HepG2 (cell line): ENCODE results near the gene AFAP1. TPM values are rescaled to one million over a fixed set of nuclear protein-coding genes. Genes with fewer than 3 reads are reported as not detected.

Source experiments
- ATAC-seq: fragments of 200-7000 bp; cut with Tn5 transposase; 3 replicates; pipeline ENCODE4 v1.9.1; 2020; ENCODE audit warnings: mild to moderate bottlenecking, moderate library complexity
- BruUV-seq: library from RNA; stranded (reverse); fragments of 400-500 nt; replicated peaks from 2 replicates; lab custom pipeline; 2021; lab: Mats Ljungman, UMichigan
- CTCF ChIA-PET: fragments of 300-600 bp; formaldehyde crosslinking; extraction: SDS; loops from one replicate; lab custom pipeline; 2021; ENCODE audit warnings: low total read pairs, inconsistent platforms, low intra/inter-chr PET ratio; lab: Yijun Ruan, JAX
- POLR2A ChIA-PET: fragments of 350-600 bp; sonication (Branson Sonifier 250); formaldehyde crosslinking; loops from one replicate; lab custom pipeline; 2020; ENCODE audit warnings: antibody characterized with exemption, inconsistent platforms; lab: Yijun Ruan, JAX
- DNase-seq: peaks from one replicate; pipeline ENCODE4 v3.0.0-alpha.2; 2015; ENCODE audit warnings: low spot score
- FAIRE-seq: peaks from 3 replicates; lab custom pipeline; 2011; peaks lifted over from hg19 to GRCh38; lab: Jason Lieb, UNC
- H2AFZ ChIP-seq: one replicate; pipeline ENCODE4 v1.6.1; 2011; ENCODE audit warnings: low read length, inconsistent platforms
- H3K27ac ChIP-seq: fragments of 300-600 bp; 3 replicates; pipeline ENCODE4 v1.8.0; 2011; ENCODE audit warnings: mixed run types, mild to moderate bottlenecking, mixed read lengths, low read length, inconsistent platforms; ENCODE audit not compliant: insufficient read depth; ENCODE audit errors: extremely low read length
- H3K27me3 ChIP-seq, 2 experiments: fragments of 200-600 bp in 1 of 2; 2 replicates in 1 of 2; 3 replicates in 1 of 2; pipeline versions ENCODE4 v1.6.0 to v1.8.0; 2011; ENCODE audit warnings: low read length in 2 of 2, mild to moderate bottlenecking in 2 of 2, moderate library complexity in 2 of 2, inconsistent platforms in 1 of 2; ENCODE audit not compliant: insufficient read depth in 2 of 2, control insufficient read depth in 1 of 2
- H3K36me3 ChIP-seq, 2 experiments: fragments of 200-600 bp in 1 of 2; replicated peaks in 1 of 2; 2 replicates in 1 of 2; 3 replicates in 1 of 2; pipeline versions ENCODE4 v1.5.1 to v1.8.0; 2011; ENCODE audit warnings: low read length in 2 of 2, inconsistent platforms in 1 of 2; ENCODE audit not compliant: insufficient read depth in 2 of 2, control insufficient read depth in 1 of 2
- H3K4me1 ChIP-seq: 2 replicates; pipeline ENCODE4 v1.5.1; 2012; ENCODE audit warnings: low read length, inconsistent platforms; ENCODE audit not compliant: insufficient read depth
- H3K4me2 ChIP-seq: 2 replicates; pipeline ENCODE4 v1.6.0; 2011; ENCODE audit warnings: low read depth, low read length, inconsistent platforms
- H3K4me3 ChIP-seq, 3 experiments: fragments of 200-600 bp in 1 of 3; sonication (generic), shearing (Covaris generic) in 1 of 3; replicated peaks in 1 of 3; 2 replicates each; pipeline ENCODE4 v1.5.1; 2011 to 2016; ENCODE audit warnings: low read length in 3 of 3, inconsistent platforms in 2 of 3, low read depth in 2 of 3, mild to moderate bottlenecking in 2 of 3, control low read depth in 1 of 3, mixed read lengths in 1 of 3; ENCODE audit not compliant: insufficient read depth in 1 of 3
- H3K79me2 ChIP-seq: one replicate; pipeline ENCODE4 v1.6.1; 2011; ENCODE audit warnings: low read length, inconsistent platforms; ENCODE audit not compliant: insufficient read depth
- H3K9ac ChIP-seq: 2 replicates; pipeline ENCODE4 v1.6.0; 2011; ENCODE audit warnings: mild to moderate bottlenecking, low read depth, low read length, inconsistent platforms; ENCODE audit not compliant: insufficient read depth
- H3K9me3 ChIP-seq: 2 replicates; pipeline ENCODE4 v1.5.1; 2012; ENCODE audit warnings: mild to moderate bottlenecking, low read length
- H4K20me1 ChIP-seq: 2 replicates; pipeline ENCODE4 v1.6.0; 2011; ENCODE audit warnings: inconsistent platforms, mild to moderate bottlenecking, low read length, moderate library complexity; ENCODE audit not compliant: insufficient read depth
- ARID2 ChIP-seq: sonication (generic); formaldehyde crosslinking; IDR thresholded peaks from 2 replicates; pipeline ENCODE4 v1.8.1; 2022; ENCODE audit warnings: mild to moderate bottlenecking, missing genetic modification reagents, borderline replicate concordance
- ATAD3A ChIP-seq: sonication (generic); formaldehyde crosslinking; IDR thresholded peaks from 2 replicates; pipeline ENCODE4 v1.4.0; 2020; ENCODE audit warnings: missing genetic modification reagents
- EP300 ChIP-seq, 3 experiments: sonication (generic) in 1 of 3; formaldehyde crosslinking in 1 of 3; IDR thresholded peaks; 2 replicates each; pipeline versions ENCODE4 v1.5.1 to v1.6.1; 2011 to 2020; ENCODE audit warnings: low read depth in 2 of 3, low read length in 2 of 3, borderline replicate concordance in 1 of 3, improper control_type of control experiment in 1 of 3, mild to moderate bottlenecking in 1 of 3, missing genetic modification reagents in 1 of 3, moderate library complexity in 1 of 3
- ERF ChIP-seq: IDR thresholded peaks from 2 replicates; pipeline ENCODE4 v1.6.1; 2018; ENCODE audit warnings: missing biosample characterization, missing genetic modification reagents
- HDAC2 ChIP-seq: sonication (generic); formaldehyde crosslinking; IDR thresholded peaks from 2 replicates; pipeline ENCODE4 v1.4.0; 2020; ENCODE audit warnings: missing genetic modification reagents
- HOXA3 ChIP-seq: sonication (generic); formaldehyde crosslinking; IDR thresholded peaks from 2 replicates; pipeline ENCODE4 v1.5.0; 2020; ENCODE audit warnings: missing genetic modification reagents
- MED8 ChIP-seq: sonication (generic); formaldehyde crosslinking; IDR thresholded peaks from 2 replicates; pipeline ENCODE4 v1.8.1; 2023; ENCODE audit warnings: mild to moderate bottlenecking, missing genetic modification reagents; ENCODE audit not compliant: insufficient replicate concordance
- SIX4 ChIP-seq: sonication (generic); formaldehyde crosslinking; IDR thresholded peaks from 2 replicates; pipeline ENCODE4 v1.4.0; 2020; ENCODE audit warnings: missing genetic modification reagents
- SYNCRIP ChIP-seq: fragments of 200-400 bp; formaldehyde crosslinking; IDR thresholded peaks from 2 replicates; pipeline ENCODE4 v1.6.1; 2018; ENCODE audit warnings: mild to moderate bottlenecking, low read depth, low read length; ENCODE audit not compliant: insufficient read depth
- ZNF367 ChIP-seq: sonication (generic); formaldehyde crosslinking; IDR thresholded peaks from 2 replicates; pipeline ENCODE4 v1.4.0; 2020; ENCODE audit warnings: missing genetic modification reagents, borderline replicate concordance
- ZNF446 ChIP-seq: sonication (generic); formaldehyde crosslinking; IDR thresholded peaks from 2 replicates; pipeline ENCODE4 v1.5.0; 2020; ENCODE audit warnings: mild to moderate bottlenecking, missing genetic modification reagents
- WGBS: methylation state at CpG from one replicate; pipeline ENCODE4 v1.1.6; 2017; ENCODE audit warnings: low lambda C conversion rate; 5-methylcytosine and 5-hydroxymethylcytosine counted together
- in situ Hi-C: cut with HindIII; loops from 2 replicates; pipeline ENCODE4 v1.10.0; 2017; ENCODE audit warnings: low pct_unique_long_range_greater_than_20kb; ENCODE audit not compliant: extremely low pct_ligation_motif_present
- intact Hi-C: fragments of 100-400 bp; cut with micrococcal nuclease; formaldehyde crosslinking; loops from one replicate; pipeline ENCODE4 v1.10.0; 2022; ENCODE audit not compliant: unreplicated experiment
- polyA plus RNA-seq, 8 experiments: library from polyadenylated mRNA; depleted of rRNA in 3 of 8; stranded (reverse) in 7 of 8; unstranded in 1 of 8; fragments of >200 nt; fragmentation: Illumina TruSeq in 4 of 8; extraction: Trizol in 4 of 8; gene quantifications; 2 replicates each; pipeline versions ENCODE4 v1.2.1 to v1.2.3, GENCODE V29; 2011 to 2016; ENCODE audit warnings: low read depth in 4 of 8, missing spikeins in 1 of 8, mixed read lengths in 1 of 8; ENCODE audit not compliant: insufficient read depth in 1 of 8
- total RNA-seq, 5 experiments: library from RNA; depleted of rRNA; stranded (reverse); fragments of >200 nt; fragmentation: Illumina TruSeq; extraction: Trizol; gene quantifications; 2 replicates each; pipeline ENCODE4 v1.2.3, GENCODE V29; 2016; ENCODE audit warnings: low read depth in 1 of 5
- TF ChIP-seq, protein P1 (sequence below): sonication (generic); formaldehyde crosslinking; conservative IDR thresholded peaks from 2 replicates; pipeline ENCODE4 v1.4.0; 2020; ENCODE audit warnings: mild to moderate bottlenecking, missing genetic modification reagents, moderate library complexity
- TF ChIP-seq, protein P2 (sequence below): sonication (generic); formaldehyde crosslinking; IDR thresholded peaks from 2 replicates; pipeline ENCODE4 v1.5.0; 2020; ENCODE audit warnings: missing genetic modification reagents

The AFAP1 gene
- total and polyA plus RNA-seq, 2 of the 13 experiments (the other 11 are each of a cell fraction or from before 2014, with no cell fraction given), result 2.5 TPM

DNA sequence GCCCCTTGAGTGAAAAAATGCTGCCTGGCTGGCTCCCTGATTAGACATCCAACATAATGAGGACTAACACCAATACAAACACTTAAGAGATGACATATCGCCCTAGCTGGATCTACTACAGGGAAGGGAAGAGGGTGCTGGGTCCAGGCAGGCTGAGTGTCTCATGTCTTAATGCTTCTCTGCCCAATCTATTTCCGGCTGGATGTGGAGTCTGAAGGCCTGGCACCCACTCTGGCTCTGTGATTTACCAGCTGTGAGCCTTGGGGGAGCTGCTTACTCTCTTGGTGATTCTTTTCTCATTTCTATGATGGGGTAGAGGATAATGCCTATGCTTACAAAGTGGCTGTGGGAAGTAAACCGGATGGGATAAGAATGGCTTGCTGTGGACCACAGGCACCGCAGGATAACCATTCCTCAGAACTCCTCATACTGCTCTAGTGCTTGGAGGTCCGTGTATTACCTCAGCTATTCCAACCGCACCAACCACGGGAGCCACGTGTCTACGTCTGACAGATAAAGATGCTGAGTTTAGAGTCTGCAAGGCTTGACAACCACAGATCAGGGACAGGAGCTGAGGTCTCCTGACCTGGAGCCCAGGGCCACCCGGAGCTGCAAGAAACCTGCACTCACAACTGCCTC lies 161.7 kb downstream of the AFAP1 start:
- Histone ChIP-seq H3K4me1 (peaks cover 42% of the 10 kb centered on the region), H3K4me3 (no peak overlapping the region), H3K9me3 (no peaks in the 10 kb centered on the region), H3K9ac (no peak overlapping the region), H4K20me1 (no peaks in the 10 kb centered on the region), H3K36me3 (peaks cover 6 to 25% of the 10 kb centered on the region in 2 experiments; a peak in 3 of 5 replicates), H3K27me3 (no peaks in the 10 kb centered on the region), H2AFZ (no peak overlapping the region), H3K4me2 (no peak overlapping the region), H3K27ac (no peak overlapping the region), H3K79me2 (no peaks in the 10 kb centered on the region)
- FAIRE-seq (no peak), DNase-seq (no peak), ATAC-seq (no peak)
- no peak for TF ChIP-seq SYNCRIP
- no peak for TF ChIP-seq HDAC2 (CRISPR knock-in tag)
- TF ChIP-seq, protein P1, sequence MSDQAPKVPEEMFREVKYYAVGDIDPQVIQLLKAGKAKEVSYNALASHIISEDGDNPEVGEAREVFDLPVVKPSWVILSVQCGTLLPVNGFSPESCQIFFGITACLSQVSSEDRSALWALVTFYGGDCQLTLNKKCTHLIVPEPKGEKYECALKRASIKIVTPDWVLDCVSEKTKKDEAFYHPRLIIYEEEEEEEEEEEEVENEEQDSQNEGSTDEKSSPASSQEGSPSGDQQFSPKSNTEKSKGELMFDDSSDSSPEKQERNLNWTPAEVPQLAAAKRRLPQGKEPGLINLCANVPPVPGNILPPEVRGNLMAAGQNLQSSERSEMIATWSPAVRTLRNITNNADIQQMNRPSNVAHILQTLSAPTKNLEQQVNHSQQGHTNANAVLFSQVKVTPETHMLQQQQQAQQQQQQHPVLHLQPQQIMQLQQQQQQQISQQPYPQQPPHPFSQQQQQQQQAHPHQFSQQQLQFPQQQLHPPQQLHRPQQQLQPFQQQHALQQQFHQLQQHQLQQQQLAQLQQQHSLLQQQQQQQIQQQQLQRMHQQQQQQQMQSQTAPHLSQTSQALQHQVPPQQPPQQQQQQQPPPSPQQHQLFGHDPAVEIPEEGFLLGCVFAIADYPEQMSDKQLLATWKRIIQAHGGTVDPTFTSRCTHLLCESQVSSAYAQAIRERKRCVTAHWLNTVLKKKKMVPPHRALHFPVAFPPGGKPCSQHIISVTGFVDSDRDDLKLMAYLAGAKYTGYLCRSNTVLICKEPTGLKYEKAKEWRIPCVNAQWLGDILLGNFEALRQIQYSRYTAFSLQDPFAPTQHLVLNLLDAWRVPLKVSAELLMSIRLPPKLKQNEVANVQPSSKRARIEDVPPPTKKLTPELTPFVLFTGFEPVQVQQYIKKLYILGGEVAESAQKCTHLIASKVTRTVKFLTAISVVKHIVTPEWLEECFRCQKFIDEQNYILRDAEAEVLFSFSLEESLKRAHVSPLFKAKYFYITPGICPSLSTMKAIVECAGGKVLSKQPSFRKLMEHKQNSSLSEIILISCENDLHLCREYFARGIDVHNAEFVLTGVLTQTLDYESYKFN (CRISPR knock-in tag), result no peak
- TF ChIP-seq ERF (CRISPR knock-in tag), result no peak
- no peak for TF ChIP-seq ARID2 (CRISPR knock-in tag)
- no peak for TF ChIP-seq SIX4 (CRISPR knock-in tag)
- no peak for TF ChIP-seq HOXA3 (CRISPR knock-in tag)
- TF ChIP-seq MED8, result no peak
- TF ChIP-seq ATAD3A (CRISPR knock-in tag), result no peak
- TF ChIP-seq, protein P2, sequence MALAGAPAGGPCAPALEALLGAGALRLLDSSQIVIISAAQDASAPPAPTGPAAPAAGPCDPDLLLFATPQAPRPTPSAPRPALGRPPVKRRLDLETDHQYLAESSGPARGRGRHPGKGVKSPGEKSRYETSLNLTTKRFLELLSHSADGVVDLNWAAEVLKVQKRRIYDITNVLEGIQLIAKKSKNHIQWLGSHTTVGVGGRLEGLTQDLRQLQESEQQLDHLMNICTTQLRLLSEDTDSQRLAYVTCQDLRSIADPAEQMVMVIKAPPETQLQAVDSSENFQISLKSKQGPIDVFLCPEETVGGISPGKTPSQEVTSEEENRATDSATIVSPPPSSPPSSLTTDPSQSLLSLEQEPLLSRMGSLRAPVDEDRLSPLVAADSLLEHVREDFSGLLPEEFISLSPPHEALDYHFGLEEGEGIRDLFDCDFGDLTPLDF (CRISPR knock-in tag), result no peak
- TF ChIP-seq ZNF367, result no peak
- TF ChIP-seq EP300 (IDR thresholded peaks at IDR 0.05; ENCODE audit: low read depth in 2 of 2, low read length in 2 of 2), result no peak
- TF ChIP-seq EP300 (CRISPR knock-in tag; IDR thresholded peaks at IDR 0.05; ENCODE audit: borderline replicate concordance), result no peak
- TF ChIP-seq ZNF446 (CRISPR knock-in tag), result no peak
- WGBS, result 97% methylated on average over 10 of the region's 10 CpGs
- ChIA-PET CTCF (no interaction called here), POLR2A (no interaction called here)
- intact Hi-C loops, result no loop called here
- no TSS peak for BruUV-seq
- in situ Hi-C loops, result no loop called here
